ENCODE data around the gene MAD2L2.
A peak's percentile ranks its signal among the peaks of the same experiment; 100 is the strongest.

Gene MAD2L2

GRCh38 chr1:11705596-11705995, 24.6 kb upstream of the MAD2L2 start:
- DNase-seq (ENCODE audit: low read depth in 2 of 2, low spot score in 1 of 2), result no peak

DNA sequence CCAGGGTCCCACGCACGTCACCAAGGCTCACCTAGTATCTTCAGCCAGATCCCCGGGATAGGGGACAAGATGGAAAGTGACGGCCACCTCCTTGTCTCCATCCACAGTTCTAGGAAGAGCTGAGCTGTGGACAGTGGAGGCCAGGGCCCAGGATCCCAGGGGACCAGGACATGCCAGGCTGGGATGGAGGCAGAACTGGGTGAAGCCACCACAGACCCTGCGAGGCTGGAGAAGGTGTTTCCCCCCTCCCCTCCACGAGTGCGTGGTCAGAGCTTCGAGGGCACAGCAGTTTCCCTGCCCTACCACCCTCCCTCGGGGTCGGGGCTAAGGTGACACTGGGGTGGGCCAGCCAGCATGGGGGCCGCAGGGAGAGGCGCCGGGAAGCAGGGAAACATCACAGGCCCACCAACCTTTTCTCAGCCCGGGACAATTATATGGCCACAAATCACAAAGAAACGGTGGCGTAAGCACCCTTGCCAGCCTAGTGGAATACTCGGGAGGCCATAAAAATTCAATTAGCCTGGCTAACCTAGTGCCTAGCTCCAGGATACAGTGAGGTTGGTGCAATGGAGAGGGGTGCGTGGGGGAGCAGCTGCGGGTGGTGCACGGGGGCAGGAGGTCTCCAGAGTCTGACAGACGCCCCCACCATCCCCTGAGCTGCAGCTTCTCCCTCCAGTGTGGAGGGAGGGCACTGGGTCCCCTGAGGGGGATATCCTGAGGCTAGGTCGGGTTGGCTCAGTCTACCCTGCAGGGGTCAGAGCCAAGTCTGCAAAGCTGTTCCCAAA, 23.9 kb upstream of the MAD2L2 start:
- no peak for DNase-seq (ENCODE audit: low read depth in 2 of 2, low spot score in 1 of 2)

DNA sequence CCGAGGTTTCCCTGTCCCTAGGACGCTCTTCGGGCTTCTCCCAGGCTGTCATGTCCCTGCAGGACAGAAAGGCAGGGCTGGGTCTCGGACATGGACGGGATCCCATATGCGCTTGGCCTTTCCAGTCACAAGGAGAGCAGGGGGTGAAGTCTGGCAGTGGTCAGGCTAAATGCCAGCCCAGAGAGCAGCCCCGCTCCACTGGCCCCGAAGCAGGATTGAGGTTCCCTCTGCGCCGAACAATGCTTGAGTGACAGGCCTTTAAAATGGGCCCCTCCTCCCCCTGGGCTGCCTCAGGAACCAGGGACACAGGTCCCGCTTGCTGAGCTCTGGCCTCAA, 23.2 kb upstream of the MAD2L2 start:
- no peak for DNase-seq (ENCODE audit: low read depth in 2 of 2, low spot score in 1 of 2)

GRCh38 chr1:11703357-11704193, 22.6 kb upstream of the MAD2L2 start:
- DNase-seq (ENCODE audit: low read depth in 2 of 2, low spot score in 1 of 2), result no peak

DNA sequence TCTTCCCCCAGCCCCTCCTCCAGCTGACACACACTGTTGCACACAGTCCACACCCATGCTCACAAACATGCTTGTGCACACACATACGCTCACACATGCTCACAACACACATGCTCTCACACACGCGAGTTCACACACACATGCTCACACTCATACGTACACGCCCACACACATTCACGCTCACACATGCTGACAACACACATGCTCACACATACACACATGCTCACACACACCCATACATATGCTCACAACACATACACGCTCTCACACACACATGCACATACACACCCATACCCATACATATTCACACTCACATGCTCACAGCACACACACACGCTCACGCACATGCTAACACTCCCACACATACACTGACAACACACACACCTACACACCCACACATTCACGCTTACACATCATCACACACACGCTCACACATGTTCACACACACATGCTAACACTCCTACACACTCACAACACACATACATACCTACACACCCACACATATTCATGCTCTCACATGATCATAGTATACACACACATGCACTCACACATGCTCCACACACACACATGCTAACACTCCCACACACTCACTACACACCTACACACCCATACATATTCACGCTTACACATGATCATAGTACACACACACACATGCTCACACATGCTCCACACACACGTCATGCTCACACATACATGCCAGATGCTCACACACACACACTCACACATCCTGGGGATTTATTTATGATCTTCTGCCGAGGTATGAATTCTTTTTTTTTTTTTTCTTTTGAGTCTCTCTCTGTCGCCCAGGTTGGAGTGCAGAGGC, 21.2 kb upstream of the MAD2L2 start:
- DNase-seq (ENCODE audit: low read depth in 2 of 2, low spot score in 1 of 2), result no peak

- DNase-seq (ENCODE audit: low read depth in 2 of 2, low spot score in 1 of 2), result no peak
Measured at GRCh38 chr1:11701551-11701961, 20.6 kb upstream of the MAD2L2 start.

GRCh38 chr1:11700601-11701467, 19.9 kb upstream of the MAD2L2 start:
- DNase-seq (ENCODE audit: low read depth in 2 of 2, low spot score in 1 of 2), result no peak

DNA sequence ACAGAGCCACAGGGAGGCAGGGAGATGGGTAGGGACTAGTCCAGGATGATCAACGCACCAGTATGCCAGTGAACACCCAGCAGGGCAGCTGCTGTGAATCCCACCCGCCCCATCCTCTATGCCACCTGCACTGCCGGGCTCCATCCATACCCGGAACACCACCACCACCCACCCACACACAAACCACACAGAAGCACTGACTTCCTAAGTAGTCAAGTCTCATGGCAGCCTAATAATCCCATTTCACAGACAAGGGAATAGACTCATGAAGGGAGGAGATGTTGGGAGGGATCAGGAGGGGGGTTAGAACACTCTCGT, 16.9 kb upstream of the MAD2L2 start:
- no peak for DNase-seq (ENCODE audit: low read depth in 2 of 2, low spot score in 1 of 2)

- DNase-seq (ENCODE audit: low read depth in 2 of 2, low spot score in 1 of 2), result no peak
Measured at GRCh38 chr1:11697188-11697892, 16.4 kb upstream of the MAD2L2 start.

DNA sequence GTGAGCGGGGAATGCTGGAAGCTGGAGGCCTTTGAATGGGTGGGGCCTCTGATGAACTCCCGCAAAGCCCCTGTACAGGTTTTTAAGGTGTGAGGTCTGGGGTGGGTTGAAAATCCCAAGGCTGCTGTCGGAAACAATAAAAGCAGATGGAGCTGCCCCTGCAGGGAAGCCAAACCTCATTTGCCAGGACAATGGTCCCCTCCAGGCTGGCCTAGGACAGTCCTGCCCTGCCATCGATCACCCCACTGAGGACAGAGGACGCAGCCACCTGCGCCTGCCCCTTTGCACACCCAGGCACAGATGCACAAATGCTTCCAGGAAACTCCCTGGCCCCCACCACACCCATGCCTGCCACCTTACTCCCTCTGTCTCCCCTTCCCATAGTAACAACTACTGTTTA, 14.9 kb upstream of the MAD2L2 start:
- DNase-seq (ENCODE audit: low read depth in 2 of 2, low spot score in 1 of 2), result no peak

DNA sequence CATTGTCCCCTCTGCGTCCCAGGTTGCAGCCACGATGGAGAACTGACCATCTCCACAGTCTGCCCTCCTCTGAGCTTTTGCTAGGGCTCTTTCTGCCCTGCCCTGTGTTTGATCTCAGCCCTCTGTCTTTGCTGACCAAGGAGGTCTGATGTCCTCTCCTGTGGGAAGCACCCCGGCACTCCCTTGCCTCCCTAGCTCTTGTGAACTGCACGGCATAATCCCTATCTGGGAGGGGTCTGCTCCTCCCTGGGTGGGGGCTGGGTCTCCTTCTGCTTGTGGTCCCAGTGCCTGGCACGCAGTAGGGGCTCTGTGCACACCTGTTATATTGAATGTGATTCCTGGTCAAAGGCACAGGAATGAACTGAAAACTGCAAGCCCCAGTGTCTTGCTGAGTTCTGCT, 13.0 kb upstream of the MAD2L2 start:
- no peak for DNase-seq (ENCODE audit: low read depth in 2 of 2, low spot score in 1 of 2)

DNA sequence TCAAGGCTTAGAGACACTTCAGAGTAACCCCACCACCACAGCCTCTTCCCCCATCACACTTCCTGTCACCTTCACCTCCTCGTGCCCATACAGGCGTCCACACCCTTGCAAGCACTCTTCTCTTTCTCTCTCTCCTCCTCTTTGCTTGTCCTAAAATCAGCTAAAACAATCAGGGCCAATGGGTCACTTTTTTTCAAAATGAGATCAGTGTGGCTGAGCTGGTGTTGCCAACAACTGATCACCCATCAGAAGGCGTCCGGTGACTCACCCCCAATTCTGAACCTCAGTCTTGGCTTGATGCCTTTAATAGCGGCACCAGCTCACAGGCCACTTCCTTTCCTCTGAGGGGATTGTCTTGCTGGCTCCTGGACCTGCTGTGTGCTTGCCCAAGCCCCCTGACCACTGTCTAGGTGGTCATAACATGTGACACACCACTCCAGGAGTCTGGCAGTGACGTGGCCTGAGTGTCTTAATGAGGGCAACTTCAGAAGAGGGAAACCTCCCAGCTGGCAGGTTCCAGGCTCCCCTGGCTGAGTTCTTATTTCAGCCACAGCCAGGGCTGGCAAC, 12.2 kb upstream of the MAD2L2 start:
- DNase-seq (ENCODE audit: low read depth in 2 of 2, low spot score in 1 of 2), result peak; percentile 14 to 34

DNA sequence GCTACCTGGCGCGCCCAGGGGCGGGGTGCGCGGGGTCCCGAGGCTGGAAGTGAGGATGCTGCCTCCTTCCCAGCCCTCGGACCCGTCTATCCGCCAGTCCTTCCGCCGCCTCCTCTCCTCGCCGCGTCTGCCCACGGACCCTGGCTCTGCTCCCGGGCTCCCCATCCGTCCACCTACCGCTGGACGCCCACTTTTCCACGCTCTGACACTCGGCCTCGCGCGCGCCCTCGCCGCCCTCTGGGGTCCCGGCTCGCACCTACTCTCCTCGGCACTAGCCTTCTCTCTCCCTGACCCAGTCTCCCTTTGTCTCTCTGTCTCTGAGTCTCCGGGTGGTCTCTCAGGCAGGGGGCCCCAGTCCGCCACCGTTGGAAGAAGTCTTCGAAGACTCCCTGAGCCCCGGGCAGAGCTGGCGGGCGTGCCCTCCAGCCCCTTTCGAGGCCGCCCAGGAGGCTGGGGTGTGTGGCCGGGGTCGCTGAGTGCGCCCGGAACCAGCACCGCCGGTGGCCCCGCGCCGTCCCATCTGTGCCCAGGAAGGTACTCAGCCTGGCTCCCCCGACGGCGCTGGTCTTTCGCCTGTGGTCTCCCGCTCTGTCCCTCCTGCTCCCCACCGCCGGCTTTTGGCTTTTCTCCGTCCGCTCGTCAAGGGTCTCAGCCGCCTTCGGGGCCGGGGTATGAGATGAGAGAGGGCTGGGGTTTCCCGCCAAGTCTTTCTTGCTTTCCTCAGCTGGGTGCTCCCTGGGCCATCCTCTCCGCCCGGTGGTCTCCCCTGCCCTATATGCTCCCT, 11.2 kb upstream of the MAD2L2 start:
- DNase-seq (ENCODE audit: low read depth in 2 of 2, low spot score in 1 of 2), result no peak

GRCh38 chr1:11691302-11691914, 10.5 kb upstream of the MAD2L2 start, which contains the start of gene DRAXIN:
DRAXIN (plus strand) TSS chr1:11691710; CDS start chr1:11706259, 14,549 bp downstream.
- no peak for DNase-seq (ENCODE audit: low read depth in 2 of 2, low spot score in 1 of 2)

DNA sequence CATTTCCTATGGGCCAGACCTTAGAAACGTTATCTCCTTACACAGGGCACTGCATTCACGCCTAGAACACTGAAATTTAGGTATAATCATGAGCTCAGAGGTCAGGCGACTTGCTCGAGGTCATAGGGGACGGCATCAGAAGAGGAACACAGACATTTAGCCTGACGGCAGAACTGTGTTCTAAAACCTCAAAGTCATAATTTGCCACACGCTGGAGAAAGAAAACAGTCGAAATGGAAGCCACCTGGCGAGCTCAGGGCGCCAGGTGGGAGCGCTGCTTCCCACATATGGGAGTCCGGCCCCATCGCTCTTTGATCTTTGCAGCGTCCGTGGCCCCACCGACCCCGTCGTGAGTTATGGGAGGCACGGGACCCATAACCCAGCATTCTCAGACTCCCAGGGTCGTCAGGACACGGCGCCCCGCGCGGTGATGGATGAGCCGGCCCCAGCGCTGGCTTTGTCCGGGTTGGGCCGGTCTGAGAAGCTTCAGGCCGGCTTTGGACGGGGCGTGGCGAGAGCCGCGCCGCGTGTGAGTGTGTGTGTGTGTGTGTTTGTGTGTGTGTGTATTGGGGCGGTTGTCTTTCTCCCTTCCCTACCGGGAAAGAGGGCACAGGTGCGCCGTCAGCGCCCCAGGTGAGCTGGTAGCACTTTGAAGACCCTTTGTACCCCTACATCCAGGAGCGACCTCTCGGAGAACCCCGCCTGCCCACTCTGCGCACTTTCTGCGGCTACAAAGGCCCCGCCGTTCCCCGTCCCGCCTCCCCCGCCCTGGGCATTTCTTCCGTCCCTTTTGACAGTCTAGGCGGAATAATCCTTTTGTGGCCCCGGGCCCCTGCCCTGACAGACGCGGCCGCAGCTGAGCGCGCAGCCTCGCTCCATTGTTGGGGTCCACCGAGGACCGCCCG, 9.7 kb upstream of the MAD2L2 start:
- no peak for DNase-seq (ENCODE audit: low read depth in 2 of 2, low spot score in 1 of 2)

GRCh38 chr1:11688506-11688905, 7.6 kb upstream of the MAD2L2 start:
- DNase-seq (ENCODE audit: low read depth in 2 of 2, low spot score in 1 of 2), result no peak

DNA sequence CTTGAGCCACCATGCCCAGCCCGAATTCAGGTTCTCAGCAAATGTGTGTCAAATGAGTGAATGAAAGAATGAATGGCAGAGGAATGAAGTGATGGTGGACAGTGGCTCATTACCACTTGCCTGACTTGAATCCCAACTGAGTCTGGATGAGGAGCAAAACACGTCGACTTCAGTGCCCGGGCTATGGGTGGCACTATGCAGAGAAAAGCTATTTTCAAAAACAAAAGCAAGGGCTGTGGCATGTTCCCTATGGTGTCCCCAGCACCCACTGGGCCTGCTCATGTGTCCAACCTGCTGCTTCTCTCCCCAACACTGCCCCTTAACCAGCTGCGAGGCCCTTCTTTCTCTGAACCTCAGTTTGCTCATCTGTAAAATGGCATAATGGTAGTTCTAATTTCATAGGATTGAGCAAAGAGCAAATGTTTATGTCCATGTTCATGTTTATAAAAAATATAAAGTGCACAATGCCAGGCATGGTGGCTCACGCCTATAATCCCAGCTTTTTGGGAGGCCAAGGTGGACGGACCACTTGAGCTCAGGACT, 4.3 kb upstream of the MAD2L2 start:
- no peak for DNase-seq (ENCODE audit: low read depth in 2 of 2, low spot score in 1 of 2)
